HG03097 (cell line): ENCODE results near the gene ACSF2.
"Not testable (repeated sequence)": the region's sequence is repeated elsewhere in the genome, so short reads cannot be mapped to it uniquely, and the experiment has no call there.

Source experiments
- ATAC-seq: cut with Tn5 transposase; IDR thresholded peaks from one replicate; pipeline ENCODE4 v1.9.1; 2021; ENCODE audit not compliant: unreplicated experiment, low FRiP score

Gene ACSF2

GRCh38 chr17:50475775-50476544 is 49.9 kb downstream of the ACSF2 start:
- not testable (repeated sequence) for ATAC-seq

GRCh38 chr17:50476545-50477315 is 50.7 kb downstream of the ACSF2 start:
- ATAC-seq, result no peak

- no peak for ATAC-seq
These were observed 52.0 kb downstream of the ACSF2 start for GRCh38 chr17:50477976-50478375.

DNA sequence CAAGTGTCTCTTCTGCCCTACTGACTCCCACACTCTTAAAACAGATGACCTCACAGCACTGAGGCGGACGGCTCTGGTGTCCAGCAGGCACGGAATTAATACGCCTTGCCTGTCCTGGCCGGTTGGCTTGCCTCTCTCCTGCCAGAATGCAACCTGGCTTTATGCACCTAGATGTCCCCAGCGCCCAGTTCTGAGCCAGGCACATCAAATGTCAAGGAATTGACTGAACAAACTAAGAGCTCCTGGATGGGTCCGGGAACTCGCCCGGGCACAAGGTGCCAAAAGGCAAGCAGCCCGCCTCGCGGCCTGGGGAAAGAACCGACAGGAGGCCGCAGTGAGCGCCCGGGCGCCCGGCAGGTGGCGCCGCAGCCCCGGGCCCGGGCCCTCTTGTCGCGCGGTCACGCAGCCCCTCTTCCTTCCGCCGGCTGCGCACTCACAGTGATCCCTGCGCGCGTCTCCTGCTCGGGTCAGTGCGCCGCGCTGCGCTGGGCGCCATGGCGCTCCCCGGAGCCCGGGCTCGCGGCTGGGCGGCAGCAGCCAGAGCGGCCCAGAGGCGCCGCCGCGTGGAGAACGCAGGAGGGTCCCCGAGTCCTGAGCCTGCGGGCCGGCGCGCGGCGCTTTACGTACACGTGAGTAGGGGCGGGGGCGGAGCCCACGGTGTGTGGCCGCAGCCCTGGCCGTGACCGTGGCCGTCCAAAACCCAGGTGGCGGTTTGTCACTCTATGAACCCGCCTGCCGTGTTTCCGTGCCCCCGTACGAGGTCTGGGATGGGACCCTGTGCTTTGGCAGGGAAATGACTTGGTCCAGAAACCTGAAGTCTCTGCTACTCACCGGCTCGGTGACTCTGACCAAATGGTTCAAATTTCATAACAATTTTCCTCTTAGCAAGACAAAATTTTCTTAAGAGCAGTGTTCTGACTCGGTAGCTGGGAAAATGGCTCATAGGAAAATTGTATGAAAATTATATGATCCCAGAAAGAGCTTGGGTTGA is 52.7 kb downstream of the ACSF2 start, which contains the start of gene RSAD1:
TSS of gene RSAD1 (plus strand) at position 470 of the 991 bp plus-strand sequence. CDS start at position 495, 25 bp downstream.
- peak; percentile 82 for ATAC-seq

- ATAC-seq, result no peak
These were observed 53.6 kb downstream of the ACSF2 start for GRCh38 chr17:50479522-50480141.

- ATAC-seq, result no peak
These were observed 54.2 kb downstream of the ACSF2 start for GRCh38 chr17:50480142-50480764.

GRCh38 chr17:50480854-50481490 is 55.0 kb downstream of the ACSF2 start:
- ATAC-seq, result no peak

GRCh38 chr17:50481648-50482047 is 55.6 kb downstream of the ACSF2 start:
- ATAC-seq, result no peak

- ATAC-seq, result no peak
These were observed 56.1 kb downstream of the ACSF2 start for GRCh38 chr17:50482110-50482509.

- ATAC-seq, result no peak
These were observed 56.5 kb downstream of the ACSF2 start for GRCh38 chr17:50482516-50482915.

DNA sequence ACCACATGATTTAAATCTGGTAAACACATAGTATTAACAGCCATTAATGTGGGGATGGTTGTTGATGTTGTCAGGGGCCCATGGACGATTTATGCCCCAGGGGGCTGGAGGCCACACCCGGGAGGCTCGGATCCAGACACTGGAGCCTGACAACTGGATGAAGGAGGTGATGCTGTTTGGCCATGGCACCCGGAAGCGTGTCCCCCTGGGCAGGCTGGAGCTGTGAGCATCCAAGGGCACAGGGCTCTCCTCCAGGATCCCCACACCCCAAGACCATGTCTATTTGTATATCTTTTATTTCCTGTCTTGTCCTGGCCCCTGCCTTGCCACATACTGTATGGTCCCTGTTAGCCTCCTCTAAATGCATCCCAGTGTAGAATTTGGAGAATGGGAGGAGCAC is 57.2 kb downstream of the ACSF2 start:
- ATAC-seq, result no peak

DNA sequence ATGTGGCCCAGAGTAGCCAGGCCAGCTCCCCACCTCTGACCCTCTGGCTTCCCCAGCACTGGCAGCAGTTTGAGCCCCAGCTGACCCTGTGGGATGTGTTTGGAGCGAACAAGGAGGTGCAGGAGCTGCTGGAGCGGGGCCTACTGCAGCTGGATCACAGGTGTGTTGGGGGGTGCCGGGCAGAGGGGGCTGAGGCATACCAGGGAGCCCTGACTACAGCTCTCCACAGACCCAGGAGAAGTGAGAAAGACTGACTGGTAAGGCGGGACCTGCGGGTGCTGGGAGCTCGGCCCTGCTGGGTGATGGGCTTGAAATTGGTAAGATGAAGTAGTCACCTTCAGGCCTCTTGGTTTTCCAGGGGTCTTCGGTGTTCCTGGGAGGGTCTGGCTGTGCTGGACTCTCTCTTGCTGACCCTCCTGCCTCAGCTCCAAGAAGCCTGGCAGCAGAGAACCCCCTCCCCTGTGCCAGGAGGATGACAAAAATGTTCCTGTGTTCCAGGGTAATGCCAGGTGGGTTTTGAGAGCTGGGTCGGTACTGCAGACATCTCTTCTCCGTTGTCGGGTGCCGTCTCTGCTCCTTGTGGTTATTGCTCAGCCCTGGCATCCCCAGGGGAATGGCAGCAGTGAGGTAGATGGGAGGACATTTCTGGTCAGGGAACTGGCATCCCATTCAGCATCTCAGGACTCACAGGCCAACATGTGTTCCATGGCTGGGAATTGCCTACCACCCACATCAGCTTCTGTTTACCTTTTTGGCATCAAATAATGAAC is 58.6 kb downstream of the ACSF2 start:
- no peak for ATAC-seq

- no peak for ATAC-seq
These were observed 61.4 kb downstream of the ACSF2 start for GRCh38 chr17:50487213-50488096.

DNA sequence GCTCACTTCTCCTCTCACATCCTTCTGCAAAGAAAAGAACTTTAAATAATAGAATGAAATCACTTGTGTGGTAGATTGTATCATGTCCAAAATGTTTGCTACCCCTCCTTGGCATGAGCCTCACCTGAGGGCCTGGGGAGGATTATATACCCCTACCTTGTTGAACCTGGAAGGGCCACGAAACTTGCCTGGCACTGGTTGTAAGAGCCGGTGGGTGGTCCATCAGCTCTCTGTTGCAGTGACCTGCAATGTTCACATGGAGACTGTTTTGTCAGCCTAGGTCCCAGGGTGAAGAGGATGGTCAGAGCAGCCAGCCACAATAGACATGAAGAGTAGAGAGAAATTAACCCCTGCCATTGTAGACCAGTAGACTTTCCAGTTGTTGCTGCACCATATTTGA is 62.9 kb downstream of the ACSF2 start:
- ATAC-seq, result no peak

DNA sequence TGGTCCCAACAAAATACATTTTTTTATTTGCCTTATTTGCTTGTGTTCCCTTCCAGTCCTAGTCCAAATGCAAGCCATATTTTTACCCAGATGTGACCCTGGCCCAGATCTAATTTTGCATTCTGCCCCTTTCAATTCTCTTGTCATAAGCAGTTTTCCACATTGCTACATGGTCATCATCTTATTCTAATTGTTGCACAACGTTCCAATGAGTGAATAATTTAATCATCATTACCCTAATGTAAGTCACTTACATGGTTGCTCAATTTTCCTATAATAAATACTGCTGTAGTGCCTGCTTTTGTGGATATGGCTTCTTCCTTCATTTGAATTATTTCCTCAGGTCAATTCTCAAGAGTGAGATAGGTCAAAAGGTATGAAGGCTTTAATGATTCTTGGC is 65.5 kb downstream of the ACSF2 start:
- ATAC-seq, result no peak

- no peak for ATAC-seq
These were observed 66.2 kb downstream of the ACSF2 start for GRCh38 chr17:50492214-50492613.

DNA sequence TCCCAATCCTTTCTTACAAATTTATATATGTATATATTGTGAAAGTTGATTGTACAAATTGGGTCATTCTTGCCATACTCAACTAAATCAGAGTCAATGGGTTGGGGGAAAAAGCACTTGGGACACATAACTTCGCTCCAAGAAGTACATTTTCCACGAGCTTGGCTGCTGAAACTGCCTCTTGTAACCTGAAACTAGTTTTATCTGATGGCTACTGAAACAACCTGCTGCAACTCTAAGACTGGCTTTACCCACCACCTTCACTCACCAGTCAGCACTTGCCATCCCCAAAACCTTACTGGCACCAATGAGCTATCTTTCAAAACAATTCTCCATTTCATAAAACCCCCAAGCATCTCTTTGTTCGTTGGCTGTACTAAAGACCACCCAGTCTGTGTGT is 67.7 kb downstream of the ACSF2 start:
- no peak for ATAC-seq
